Neural progenitor cell (in vitro differentiated cells): ENCODE data around the gene REV3L.

Source experiments
- CTCF ChIP-seq: fragments of 200-600 bp; sonication (generic); IDR thresholded peaks from 2 replicates; pipeline ENCODE4 v1.5.1; 2017; ENCODE audit warnings: antibody characterized with exemption, mild to moderate bottlenecking
- EZH2 ChIP-seq: fragments of 200-600 bp; sonication (generic); IDR thresholded peaks from 2 replicates; pipeline ENCODE4 v1.6.1; 2017; ENCODE audit warnings: antibody characterized with exemption, mild to moderate bottlenecking, moderate library complexity

GRCh38 chr6:111254779-111255166 lies 228.2 kb downstream of the REV3L start:
- TF ChIP-seq CTCF: no peak
- no peak for TF ChIP-seq EZH2
